ENCODE data around the gene THAP4. TPM values are rescaled to one million over a fixed set of nuclear protein-coding genes. Genes with fewer than 3 reads are reported as not detected.

Gene THAP4
- total RNA-seq, 1 donor from 2014 or later, result 59.1 TPM

DNA sequence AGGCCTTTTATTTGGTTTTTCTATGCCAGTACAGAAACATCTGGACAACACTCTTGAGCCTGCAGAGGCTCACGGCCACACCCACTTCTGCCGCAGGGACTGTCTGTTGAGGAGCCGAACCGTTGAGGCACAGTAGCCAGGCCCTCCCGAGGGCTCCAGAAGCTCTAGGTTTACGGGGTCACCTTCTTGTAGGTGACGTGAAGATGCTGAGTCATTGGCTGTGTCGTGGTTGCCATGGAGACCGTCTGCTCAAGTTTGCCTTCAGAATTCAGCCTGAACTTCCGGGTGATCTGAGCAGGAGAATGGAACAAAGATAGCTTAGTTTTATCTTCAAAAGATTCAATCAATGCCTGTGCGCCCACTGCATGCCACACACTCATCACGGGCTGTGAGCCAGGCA is 52.5 kb downstream of the THAP4 start:
- H3K36me3 Mint-ChIP-seq (ENCODE audit: low read depth), result peaks cover 47% of the 10 kb centered on the region
- no peaks in the 10 kb centered on the region for H3K27me3 Mint-ChIP-seq (ENCODE audit: low read depth)
- H3K4me3 Mint-ChIP-seq, result peak overlapping the region; percentile 12
- peak overlapping the region; percentile 75 for H3K27ac Mint-ChIP-seq (ENCODE audit: unreplicated experiment)
- H3K4me1 Mint-ChIP-seq, result peaks cover 5% of the 10 kb centered on the region
- TF ChIP-seq CTCF (conservative IDR thresholded peaks at IDR 0.05), result no peak
- no peak for DNase-seq (ENCODE audit: low read depth, low spot score)
- peaks cover 21% of the 10 kb centered on the region for H3K9me3 Mint-ChIP-seq

DNA sequence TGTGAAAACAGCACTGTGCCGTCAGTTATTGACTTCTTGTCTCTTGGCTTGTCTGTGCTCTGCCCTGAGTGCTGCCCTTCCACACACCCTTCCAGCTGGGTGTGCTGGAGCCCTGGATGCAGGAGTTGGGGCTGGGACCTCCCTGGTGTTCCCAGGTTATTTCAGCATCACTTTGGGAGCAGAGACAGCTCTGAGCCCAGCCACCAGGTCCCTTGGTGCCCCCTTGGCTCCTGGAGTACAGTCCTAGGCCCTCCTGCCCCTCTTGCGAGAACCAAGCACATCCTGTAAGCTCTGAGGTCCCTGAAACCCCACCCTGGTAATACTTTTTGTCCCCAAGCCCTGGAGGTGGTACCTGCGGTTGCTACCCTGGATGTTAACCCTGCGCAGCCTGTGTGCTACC is 54.2 kb downstream of the THAP4 start:
- DNase-seq (ENCODE audit: low read depth, low spot score), result no peak
- TF ChIP-seq CTCF (conservative IDR thresholded peaks at IDR 0.05), result no peak
- peaks cover 22% of the 10 kb centered on the region for H3K9me3 Mint-ChIP-seq

GRCh38 chr2:241582328-241582727 is 54.6 kb downstream of the THAP4 start:
- H3K4me1 Mint-ChIP-seq, result peaks cover 13% of the 10 kb centered on the region
- no peak overlapping the region for H3K27ac Mint-ChIP-seq (ENCODE audit: unreplicated experiment)
- no peak overlapping the region for H3K4me3 Mint-ChIP-seq
- DNase-seq (ENCODE audit: low read depth, low spot score), result no peak
- H3K9me3 Mint-ChIP-seq, result peaks cover 22% of the 10 kb centered on the region
- H3K27me3 Mint-ChIP-seq (ENCODE audit: low read depth), result no peaks in the 10 kb centered on the region
- H3K36me3 Mint-ChIP-seq (ENCODE audit: low read depth), result peaks cover 65% of the 10 kb centered on the region
- TF ChIP-seq CTCF (conservative IDR thresholded peaks at IDR 0.05), result no peak

More for the DNA sequence above, 54.2 kb downstream of the THAP4 start:
- H3K36me3 Mint-ChIP-seq (ENCODE audit: low read depth), result peaks cover 62% of the 10 kb centered on the region
- H3K27ac Mint-ChIP-seq (ENCODE audit: unreplicated experiment), result no peak overlapping the region
- H3K4me1 Mint-ChIP-seq, result peaks cover 9% of the 10 kb centered on the region
- H3K27me3 Mint-ChIP-seq (ENCODE audit: low read depth), result no peaks in the 10 kb centered on the region
- H3K4me3 Mint-ChIP-seq, result no peak overlapping the region

- H3K4me1 Mint-ChIP-seq, result peaks cover 12% of the 10 kb centered on the region
- no peak overlapping the region for H3K4me3 Mint-ChIP-seq
- no peak overlapping the region for H3K27ac Mint-ChIP-seq (ENCODE audit: unreplicated experiment)
- no peak for TF ChIP-seq CTCF (conservative IDR thresholded peaks at IDR 0.05)
- DNase-seq (ENCODE audit: low read depth, low spot score), result no peak
- H3K36me3 Mint-ChIP-seq (ENCODE audit: low read depth), result peaks cover 52% of the 10 kb centered on the region
- peaks cover 16% of the 10 kb centered on the region for H3K9me3 Mint-ChIP-seq
- no peaks in the 10 kb centered on the region for H3K27me3 Mint-ChIP-seq (ENCODE audit: low read depth)
These were observed 57.7 kb downstream of the THAP4 start for GRCh38 chr2:241579281-241579680.

GRCh38 chr2:241577413-241578122 is 59.4 kb downstream of the THAP4 start:
- DNase-seq (ENCODE audit: low read depth, low spot score), result no peak
- Mint-ChIP-seq H3K4me3 (no peak overlapping the region), H3K9me3 (peaks cover 13% of the 10 kb centered on the region), H3K36me3 (ENCODE audit: low read depth) (peaks cover 39% of the 10 kb centered on the region), H3K27ac (ENCODE audit: unreplicated experiment) (peak overlapping the region; percentile 36), H3K4me1 (peaks cover 12% of the 10 kb centered on the region), H3K27me3 (ENCODE audit: low read depth) (no peaks in the 10 kb centered on the region)
- TF ChIP-seq CTCF (conservative IDR thresholded peaks at IDR 0.05), result no peak
